HUES64 (cell line): Measurements from ENCODE around the gene PDIA3. TPM values are rescaled to one million over a fixed set of nuclear protein-coding genes. Genes with fewer than 3 reads are reported as not detected.
"Not testable (repeated sequence)": the region's sequence is repeated elsewhere in the genome, so short reads cannot be mapped to it uniquely, and the experiment has no call there.

Source experiments
- H3K27ac ChIP-seq: 2 replicates; pipeline ENCODE4 v1.7.0; 2013; ENCODE audit warnings: low read depth, low read length, inconsistent platforms
- H3K27me3 ChIP-seq: 2 replicates; pipeline ENCODE4 v1.6.1; 2013; ENCODE audit warnings: mild to moderate bottlenecking, low read length; ENCODE audit not compliant: insufficient read depth
- H3K36me3 ChIP-seq: 2 replicates; pipeline ENCODE4 v1.6.1; 2013; ENCODE audit warnings: mild to moderate bottlenecking, low read length; ENCODE audit not compliant: insufficient read depth
- H3K4me1 ChIP-seq: 2 replicates; pipeline ENCODE4 v1.6.1; 2013; ENCODE audit warnings: mild to moderate bottlenecking, low read length, moderate library complexity; ENCODE audit not compliant: insufficient read depth
- H3K4me3 ChIP-seq: 2 replicates; pipeline ENCODE4 v1.5.1; 2013; ENCODE audit warnings: mild to moderate bottlenecking, low read length, moderate library complexity
- H3K9ac ChIP-seq: 2 replicates; pipeline ENCODE4 v1.6.1; 2013; ENCODE audit warnings: mild to moderate bottlenecking, low read depth, low read length
- H3K9me3 ChIP-seq: 2 replicates; pipeline ENCODE4 v1.6.1; 2013; ENCODE audit warnings: low read depth, low read length; ENCODE audit not compliant: insufficient read depth
- WGBS: fragments of 150-250, 120-280 bp; methylation state at CpG from one replicate; pipeline ENCODE4 v1.1.7; 2013; ENCODE audit warnings: missing lambda C conversion rate; 5-methylcytosine and 5-hydroxymethylcytosine counted together
- polyA plus RNA-seq, 2 experiments: library from polyadenylated mRNA; stranded (reverse); fragments of 50-300 nt; gene quantifications; one replicate each; pipeline ENCODE4 v1.2.3, GENCODE V29; 2013

Gene PDIA3
- 398 TPM for polyA plus RNA-seq (2013, experiment 1 of 2)
- 402 TPM for polyA plus RNA-seq (2013, experiment 2 of 2)

- WGBS: under 1% methylated on average over 84 of the region's 84 CpGs
- Histone ChIP-seq H3K9ac (peak within 1 kb of the TSS; percentile 94), H3K27ac (peak within 1 kb of the TSS; percentile 96), H3K36me3 (peaks cover 13% of the 10 kb centered on the region), H3K4me3 (peak within 1 kb of the TSS; percentile 83)
- not testable (repeated sequence) for H3K9me3 ChIP-seq, H3K4me1 ChIP-seq, H3K27me3 ChIP-seq
Observed at GRCh38 chr15:43746245-43746902, at the start of gene PDIA3. PDIA3 (plus strand) TSS chr15:43746438; CDS start chr15:43746540, 102 bp downstream.

GRCh38 chr15:43702174-43702573 lies 44.1 kb upstream of the PDIA3 start:
- H3K9me3 ChIP-seq: no peaks in the 10 kb centered on the region
- H3K27ac ChIP-seq: no peak overlapping the region
- H3K9ac ChIP-seq: no peak overlapping the region
- 95% methylated on average over 6 of the region's 7 CpGs for WGBS
- no peaks in the 10 kb centered on the region for H3K27me3 ChIP-seq
- H3K36me3 ChIP-seq: peaks cover 4% of the 10 kb centered on the region
- H3K4me1 ChIP-seq: no peaks in the 10 kb centered on the region
- H3K4me3 ChIP-seq: no peak overlapping the region

GRCh38 chr15:43702701-43703424 lies 43.4 kb upstream of the PDIA3 start:
- H3K27ac ChIP-seq: no peak overlapping the region

GRCh38 chr15:43710431-43711131 lies 35.7 kb upstream of the PDIA3 start:
- H3K9ac ChIP-seq, H3K27ac ChIP-seq, H3K9me3 ChIP-seq, H3K4me3 ChIP-seq, H3K4me1 ChIP-seq, H3K27me3 ChIP-seq, H3K36me3 ChIP-seq: not testable (repeated sequence)
- WGBS: no CpG with 5 or more reads among the region's 12 CpGs

More at GRCh38 chr15:43702701-43703424, 43.4 kb upstream of the PDIA3 start:
- no peaks in the 10 kb centered on the region for H3K27me3 ChIP-seq
- no peaks in the 10 kb centered on the region for H3K4me1 ChIP-seq
- H3K9me3 ChIP-seq: no peaks in the 10 kb centered on the region
- H3K9ac ChIP-seq: no peak overlapping the region
- WGBS: 91% methylated on average over 7 of the region's 8 CpGs
- H3K4me3 ChIP-seq: no peak overlapping the region
- no peaks in the 10 kb centered on the region; the same call in 1 of the 2 replicates for H3K36me3 ChIP-seq

GRCh38 chr15:43723151-43723550 lies 23.1 kb upstream of the PDIA3 start:
- Histone ChIP-seq H3K4me1 (no peaks in the 10 kb centered on the region), H3K27me3 (no peaks in the 10 kb centered on the region), H3K9ac (no peak overlapping the region), H3K36me3 (no peaks in the 10 kb centered on the region), H3K27ac (no peak overlapping the region), H3K4me3 (no peak overlapping the region), H3K9me3 (no peaks in the 10 kb centered on the region)
- 79% methylated on average over 4 of the region's 4 CpGs for WGBS

- 93% methylated on average over 1 of the region's 1 CpG for WGBS
Observed at GRCh38 chr15:43726306-43726705, 19.9 kb upstream of the PDIA3 start.

GRCh38 chr15:43728053-43728725 lies 18.0 kb upstream of the PDIA3 start:
- H3K4me3 ChIP-seq, H3K27ac ChIP-seq, H3K9ac ChIP-seq, H3K9me3 ChIP-seq, H3K36me3 ChIP-seq, H3K27me3 ChIP-seq, H3K4me1 ChIP-seq: not testable (repeated sequence)
- 82% methylated on average over 1 of the region's 1 CpG for WGBS

More at GRCh38 chr15:43726306-43726705, 19.9 kb upstream of the PDIA3 start:
- not testable (repeated sequence) for H3K4me3 ChIP-seq, H3K4me1 ChIP-seq, H3K27me3 ChIP-seq, H3K9me3 ChIP-seq, H3K36me3 ChIP-seq, H3K9ac ChIP-seq, H3K27ac ChIP-seq

- WGBS: 89% methylated on average over 6 of the region's 6 CpGs
- H3K36me3 ChIP-seq: no peaks in the 10 kb centered on the region
- H3K4me1 ChIP-seq: no peaks in the 10 kb centered on the region
- no peak overlapping the region for H3K27ac ChIP-seq
- no peaks in the 10 kb centered on the region for H3K9me3 ChIP-seq
- no peak overlapping the region for H3K4me3 ChIP-seq
- no peaks in the 10 kb centered on the region for H3K27me3 ChIP-seq
- no peak overlapping the region for H3K9ac ChIP-seq
Observed at GRCh38 chr15:43735416-43735815, 10.8 kb upstream of the PDIA3 start.

- H3K36me3 ChIP-seq: peaks cover 18% of the 10 kb centered on the region
- H3K9ac ChIP-seq: peak overlapping the region; percentile 94
- H3K4me1 ChIP-seq, H3K27me3 ChIP-seq, H3K9me3 ChIP-seq: not testable (repeated sequence)
- peak overlapping the region; percentile 96 for H3K27ac ChIP-seq
- H3K4me3 ChIP-seq: peak overlapping the region; percentile 83
- 1% methylated on average over 12 of the region's 12 CpGs for WGBS
Observed at GRCh38 chr15:43746903-43747309, 668 bp downstream of the PDIA3 start.

GRCh38 chr15:43748376-43748775 lies 2.1 kb downstream of the PDIA3 start:
- 84% methylated on average over 2 of the region's 3 CpGs for WGBS
- Histone ChIP-seq H3K27ac (no peak overlapping the region), H3K4me1 (0 out of 2 replicates have a peak, but pooled peaks cover 2% of the 10 kb centered on the region), H3K9ac (no peak overlapping the region), H3K36me3 (peaks cover 32% of the 10 kb centered on the region), H3K27me3 (no peaks in the 10 kb centered on the region), H3K4me3 (peak overlapping the region; percentile 83), H3K9me3 (no peaks in the 10 kb centered on the region)
